GM19023 (cell line): ENCODE data around the gene ACSL6.

Experiments used
- ATAC-seq: cut with Tn5 transposase; IDR thresholded peaks from one replicate; pipeline ENCODE4 v1.9.1; 2021; ENCODE audit warnings: mild to moderate bottlenecking, moderate library complexity; ENCODE audit not compliant: unreplicated experiment

Gene ACSL6

DNA sequence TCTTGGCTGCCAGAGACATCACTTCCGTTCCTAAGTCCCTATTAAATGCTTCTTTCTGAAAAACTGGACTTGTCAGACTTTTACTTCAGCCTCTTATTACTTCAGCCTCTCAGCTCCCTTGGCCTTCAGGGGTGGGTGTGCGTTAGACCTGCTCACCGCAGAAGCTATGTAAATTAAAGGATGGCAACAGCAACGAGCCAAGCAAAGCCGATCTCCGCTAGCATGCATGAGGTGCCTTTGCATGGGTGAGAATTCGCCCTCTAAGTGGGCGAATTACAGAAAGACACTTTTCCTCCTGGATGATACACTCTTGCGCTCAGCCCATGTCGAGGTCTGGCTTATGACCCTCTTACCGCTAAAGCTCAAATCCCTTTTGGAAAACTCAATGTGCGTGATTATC lies 38.1 kb upstream of the ACSL6 start:
- no peak for ATAC-seq

- ATAC-seq = no peak
These were observed 37.6 kb upstream of the ACSL6 start for GRCh38 chr5:132049093-132049492.

GRCh38 chr5:132046880-132047299 lies 35.4 kb upstream of the ACSL6 start:
- no peak for ATAC-seq

DNA sequence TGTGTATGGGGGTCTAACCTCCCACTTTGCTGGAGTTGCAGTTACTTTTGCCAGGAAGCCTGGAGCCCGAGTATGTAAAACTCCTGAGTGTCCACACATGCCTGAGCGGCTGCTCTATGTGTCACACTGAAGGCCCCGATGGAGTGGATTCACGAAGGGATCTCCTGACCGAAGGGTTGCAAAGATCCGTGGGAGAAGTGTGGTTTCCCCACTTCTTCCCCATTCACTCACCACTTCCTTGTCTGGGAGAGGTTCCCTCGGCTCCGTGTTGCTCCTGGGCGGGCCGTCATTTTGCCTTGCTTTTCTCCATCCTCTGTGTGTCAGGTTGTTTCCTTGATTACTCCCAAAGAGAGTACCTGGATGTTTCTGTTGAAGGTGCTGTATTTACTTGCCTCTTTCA lies 32.7 kb upstream of the ACSL6 start:
- no peak for ATAC-seq

- no peak for ATAC-seq
These were observed 25.9 kb upstream of the ACSL6 start for GRCh38 chr5:132037353-132037752.

- no peak for ATAC-seq
These were observed 21.7 kb upstream of the ACSL6 start for GRCh38 chr5:132033122-132033521.

GRCh38 chr5:132032196-132032595 lies 20.7 kb upstream of the ACSL6 start:
- ATAC-seq = no peak

GRCh38 chr5:132030610-132031009 lies 19.2 kb upstream of the ACSL6 start:
- ATAC-seq = no peak

DNA sequence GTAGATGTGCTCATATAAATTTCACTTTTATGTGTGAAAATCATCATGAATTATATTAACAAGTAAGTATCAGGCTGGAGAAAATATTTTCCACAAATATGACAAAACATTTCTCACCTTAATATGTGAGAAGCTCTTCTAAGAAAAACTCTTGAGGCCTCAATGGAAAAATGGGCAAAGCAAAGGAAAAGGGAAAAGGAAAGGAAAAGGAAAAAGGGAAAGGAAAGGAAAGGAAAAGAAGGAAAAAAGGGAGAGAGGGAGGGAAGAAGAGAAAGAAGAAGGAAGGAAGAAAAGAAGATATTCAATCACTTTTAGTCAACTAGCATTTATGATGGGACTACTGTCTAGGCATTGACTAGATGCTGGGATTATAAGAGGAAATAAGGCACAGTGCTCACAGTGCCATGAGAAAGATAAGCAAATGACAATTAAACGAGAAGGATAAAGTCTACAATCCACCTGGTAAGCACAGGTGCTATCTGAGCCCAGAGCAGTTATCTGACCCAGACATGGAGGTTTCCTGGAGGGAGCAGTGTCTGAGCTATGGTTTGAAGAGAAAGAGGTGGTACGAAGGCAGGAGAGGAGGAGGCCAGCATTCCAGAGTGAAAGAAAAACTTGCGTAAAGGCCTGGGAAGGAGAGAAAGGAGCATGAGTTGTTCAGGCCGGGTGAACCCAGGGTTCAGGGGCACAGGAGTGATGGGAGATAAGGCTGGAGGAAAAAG lies 18.3 kb upstream of the ACSL6 start:
- no peak for ATAC-seq

- ATAC-seq = no peak
These were observed 15.6 kb upstream of the ACSL6 start for GRCh38 chr5:132027027-132027426.

GRCh38 chr5:132026516-132027008 lies 15.1 kb upstream of the ACSL6 start:
- no peak for ATAC-seq

GRCh38 chr5:132025403-132025971 lies 14.0 kb upstream of the ACSL6 start:
- ATAC-seq = no peak

GRCh38 chr5:132024789-132025402 lies 13.4 kb upstream of the ACSL6 start:
- ATAC-seq = no peak

DNA sequence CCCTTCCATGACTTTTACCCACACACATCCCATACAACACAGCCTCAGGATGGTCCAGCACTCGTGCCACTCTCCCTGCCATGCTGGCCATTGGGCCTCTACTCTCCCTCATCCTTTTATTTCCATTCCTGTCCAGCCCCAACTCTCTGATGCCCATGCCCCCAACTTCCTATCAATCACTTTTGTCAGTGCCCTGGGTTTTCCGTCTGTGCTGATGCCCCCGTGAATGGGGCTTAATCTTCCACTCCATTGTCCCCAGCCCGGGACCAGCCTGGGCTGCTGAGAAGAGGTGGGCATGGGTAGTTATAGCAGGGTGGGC lies 12.6 kb upstream of the ACSL6 start:
- no peak for ATAC-seq

DNA sequence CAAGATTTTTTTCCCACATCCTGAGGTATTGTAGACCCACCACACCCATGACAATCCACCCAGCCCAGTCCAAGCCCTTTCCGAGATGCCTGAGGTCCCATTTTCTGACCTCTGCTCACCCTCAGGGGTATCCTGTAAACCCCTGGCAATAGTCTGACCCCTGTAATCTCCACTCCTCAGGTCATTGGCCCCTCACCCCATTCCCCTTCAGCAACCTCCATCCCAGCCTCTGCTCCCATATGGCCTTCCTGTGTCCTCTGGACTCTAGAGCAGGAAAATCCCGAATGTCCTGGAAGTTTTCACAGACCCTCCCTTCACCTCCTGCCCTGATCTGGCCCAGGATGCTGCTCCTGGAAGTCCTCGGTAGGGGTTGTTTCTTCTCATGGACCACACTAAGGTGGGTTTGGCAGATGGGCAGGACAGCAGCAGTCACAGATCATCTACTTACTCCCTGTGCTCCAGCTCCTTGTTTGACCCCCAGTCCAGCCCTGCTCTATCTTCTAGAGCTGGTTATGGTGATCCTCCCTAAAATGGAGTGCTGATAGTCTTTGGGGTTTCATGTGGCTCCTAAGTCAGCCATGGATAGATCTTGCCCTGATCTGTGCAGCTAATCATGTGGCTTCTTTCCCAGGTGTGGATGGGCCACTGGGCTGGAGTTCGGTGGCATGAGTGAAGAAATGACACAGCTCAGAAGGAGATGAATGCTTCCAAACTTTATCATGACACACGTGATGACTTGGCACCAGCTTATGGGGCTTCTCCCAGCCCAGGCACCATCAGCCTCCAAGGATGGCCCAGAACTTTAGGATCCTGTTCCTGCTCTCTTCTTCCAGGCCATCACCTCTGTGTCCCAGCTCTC lies 12.0 kb upstream of the ACSL6 start:
- no peak for ATAC-seq

DNA sequence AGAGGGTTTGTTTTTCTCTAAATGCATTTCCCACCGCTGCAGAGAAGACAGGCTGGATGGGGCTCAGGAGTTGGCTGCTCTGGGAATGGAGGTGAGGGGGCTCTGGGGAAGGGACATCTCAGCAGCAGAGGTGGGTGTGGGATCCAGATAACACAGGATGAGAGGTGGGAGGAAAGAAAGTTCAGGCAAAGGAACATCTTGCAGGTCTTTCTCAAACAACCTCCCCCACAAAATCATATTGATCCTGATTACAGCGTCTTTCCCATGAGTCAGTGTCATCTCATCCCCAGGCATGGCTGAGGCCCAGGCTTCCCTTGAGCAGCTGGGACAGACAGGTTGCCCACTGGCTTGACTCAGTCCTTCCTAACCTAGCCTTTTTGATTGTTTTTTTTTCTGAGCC lies 11.3 kb upstream of the ACSL6 start:
- ATAC-seq = no peak

DNA sequence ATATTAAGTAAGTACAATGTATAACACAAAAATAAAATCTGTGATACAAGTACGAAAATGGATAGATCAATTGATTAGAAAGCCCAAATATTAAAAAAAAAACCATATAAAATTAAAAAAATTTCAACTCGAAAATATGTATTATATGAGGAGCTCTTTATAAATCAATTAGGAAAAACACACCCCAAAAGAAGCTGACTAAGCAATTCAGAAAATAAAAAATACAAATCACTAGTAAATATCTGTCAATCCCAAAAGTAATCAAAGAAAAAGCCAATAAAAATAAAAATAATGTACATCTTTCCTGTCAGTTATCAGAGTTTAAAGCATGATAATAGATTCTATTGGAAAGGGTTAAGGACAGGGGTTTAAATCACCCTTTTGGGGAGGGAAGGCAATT lies 10.2 kb upstream of the ACSL6 start:
- no peak for ATAC-seq

DNA sequence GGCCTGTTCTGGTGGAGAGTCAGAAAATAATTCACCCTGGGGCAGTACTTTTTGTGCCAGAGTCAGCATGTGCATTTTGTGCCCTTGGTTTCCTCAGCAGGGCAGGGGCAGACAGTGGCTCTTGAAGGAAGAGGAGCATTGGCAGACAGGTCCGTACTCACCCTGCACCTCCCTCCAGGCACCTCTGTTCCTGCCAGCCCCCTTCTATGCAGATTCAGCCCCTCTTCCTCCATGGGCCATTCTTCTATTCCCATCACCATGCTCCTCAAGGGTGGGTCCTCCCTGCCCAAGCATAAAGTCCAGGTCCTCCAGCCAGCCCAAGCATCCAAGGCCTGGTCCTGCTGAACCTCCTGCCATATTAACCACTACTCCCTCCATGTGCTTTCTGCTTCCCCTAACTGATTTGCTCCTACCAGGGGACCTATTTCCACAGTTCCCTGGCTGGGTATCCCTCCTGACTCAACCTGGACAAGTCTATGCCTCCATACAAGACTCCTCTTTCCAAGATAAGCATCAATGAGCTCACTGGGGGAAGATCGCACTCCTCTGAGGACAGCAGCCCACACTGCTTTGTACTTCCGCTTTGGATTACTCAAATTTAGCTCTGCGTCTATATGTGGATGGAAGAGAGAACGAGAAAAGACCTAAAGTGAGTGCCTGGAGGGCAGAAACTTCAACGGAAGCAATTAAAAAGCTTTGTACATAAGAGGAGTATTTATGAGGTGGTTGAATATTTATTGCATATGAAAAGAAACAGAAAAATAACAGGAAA lies 9.3 kb upstream of the ACSL6 start:
- ATAC-seq = peak; percentile 26

DNA sequence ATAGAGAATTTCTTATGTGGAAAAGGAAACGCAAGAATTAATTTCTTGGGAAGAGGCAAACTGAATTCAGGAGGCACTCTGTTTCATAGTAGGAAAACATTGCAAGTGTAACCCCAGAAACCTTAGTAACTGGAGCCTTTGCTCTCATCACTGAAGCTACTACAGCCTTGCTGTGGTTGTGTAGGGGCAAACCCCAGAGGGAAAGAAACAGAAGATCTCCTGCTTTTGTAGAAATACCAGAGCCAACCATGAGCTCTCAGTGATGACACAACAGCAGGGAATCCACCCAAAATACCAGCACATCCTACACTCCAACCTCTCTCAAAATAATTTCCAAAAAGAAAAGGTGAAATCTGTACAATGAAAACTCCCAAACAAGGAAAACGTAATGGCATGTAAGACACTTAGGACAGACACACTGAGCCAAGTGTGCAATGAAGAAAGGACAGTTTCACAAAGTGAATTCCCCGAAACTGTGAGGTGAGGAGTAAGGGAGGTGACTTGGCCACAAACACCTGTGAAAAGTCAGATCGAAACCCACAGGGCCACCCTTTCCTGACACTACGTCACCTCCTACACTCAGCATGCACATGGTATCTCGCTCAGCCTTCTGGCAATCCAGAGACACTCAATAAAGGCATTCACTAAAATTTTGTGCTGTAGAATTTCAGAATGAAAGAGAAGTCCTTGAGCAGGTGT lies 8.5 kb upstream of the ACSL6 start:
- peak; percentile 97 for ATAC-seq

GRCh38 chr5:132019337-132019736 lies 7.9 kb upstream of the ACSL6 start:
- ATAC-seq = no peak
